GM21576 (cell line): Measurements from ENCODE around the gene NXT1.

ENCODE experiments used
- ATAC-seq: cut with Tn5 transposase; IDR thresholded peaks from one replicate; pipeline ENCODE4 v1.9.1; 2021; ENCODE audit warnings: mild to moderate bottlenecking, moderate library complexity; ENCODE audit not compliant: unreplicated experiment

The NXT1 gene

DNA sequence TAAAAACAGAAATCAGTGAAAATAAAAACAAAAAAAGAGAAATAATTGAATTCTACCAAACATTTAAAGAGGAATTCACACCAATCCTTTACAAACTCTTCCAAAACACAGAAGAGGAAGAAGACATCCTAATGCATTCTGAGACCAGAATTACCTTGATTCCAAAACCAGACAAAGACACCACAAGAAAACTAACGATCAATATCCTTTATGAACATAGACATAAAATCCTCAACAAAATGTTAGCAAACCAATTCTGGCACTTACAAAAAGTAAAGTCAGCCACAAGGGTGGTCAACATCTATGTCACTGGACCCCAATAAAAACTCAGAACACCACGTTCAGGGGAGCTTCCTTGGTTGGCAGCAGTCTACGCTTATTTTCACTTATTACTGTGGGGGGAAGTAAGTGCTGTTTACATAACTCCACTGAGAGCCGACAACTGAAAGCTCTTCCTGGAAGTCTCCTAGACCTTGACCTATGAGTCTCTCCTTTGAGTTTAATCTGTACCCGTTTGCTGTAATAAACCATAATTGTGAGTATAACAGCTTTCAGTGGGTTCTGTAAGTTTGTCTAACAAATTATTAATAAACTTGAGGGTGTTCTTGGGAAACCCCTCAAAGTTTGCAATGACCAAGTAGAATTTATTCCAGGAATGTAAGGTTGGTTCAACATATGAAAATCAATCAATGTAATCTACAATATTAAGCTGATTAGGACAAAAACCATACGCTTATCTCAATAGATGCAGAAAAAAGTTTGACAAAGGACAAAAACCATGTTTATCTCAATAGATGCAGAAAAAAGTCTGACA, 35.9 kb downstream of the NXT1 start:
- ATAC-seq, result no peak

GRCh38 chr20:23387118-23387443, 36.5 kb downstream of the NXT1 start:
- ATAC-seq, result no peak

DNA sequence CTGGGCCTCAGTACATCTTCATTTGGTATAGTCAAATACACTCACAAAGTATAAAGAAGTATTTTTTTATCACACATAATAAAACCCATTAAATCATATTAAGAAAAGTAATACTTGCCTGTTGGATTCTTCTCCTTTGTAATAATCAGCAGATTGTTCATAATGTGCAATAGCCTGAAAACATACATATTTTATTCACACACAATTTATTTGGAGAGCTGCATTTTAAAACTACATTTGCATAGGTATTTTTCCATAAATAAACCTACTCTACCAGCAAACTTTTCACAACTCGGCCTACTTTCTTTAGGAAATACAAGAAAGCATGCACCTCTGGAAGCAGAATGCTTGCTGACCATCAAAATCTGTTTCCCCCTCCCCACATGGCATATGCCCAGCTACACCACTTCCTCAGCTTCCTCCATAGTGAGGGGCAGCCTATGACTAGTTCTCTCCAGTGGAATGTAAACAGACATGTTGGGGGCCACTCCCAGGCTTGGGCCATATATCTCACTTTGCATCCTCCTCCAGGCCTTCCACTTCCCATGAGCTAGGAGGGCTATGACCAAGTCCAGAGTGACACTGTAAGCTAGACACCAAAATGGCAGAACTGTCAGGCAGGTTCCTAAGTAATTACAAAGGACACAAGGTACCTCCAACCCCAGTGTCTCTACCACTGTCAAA, 39.6 kb downstream of the NXT1 start:
- ATAC-seq, result no peak

DNA sequence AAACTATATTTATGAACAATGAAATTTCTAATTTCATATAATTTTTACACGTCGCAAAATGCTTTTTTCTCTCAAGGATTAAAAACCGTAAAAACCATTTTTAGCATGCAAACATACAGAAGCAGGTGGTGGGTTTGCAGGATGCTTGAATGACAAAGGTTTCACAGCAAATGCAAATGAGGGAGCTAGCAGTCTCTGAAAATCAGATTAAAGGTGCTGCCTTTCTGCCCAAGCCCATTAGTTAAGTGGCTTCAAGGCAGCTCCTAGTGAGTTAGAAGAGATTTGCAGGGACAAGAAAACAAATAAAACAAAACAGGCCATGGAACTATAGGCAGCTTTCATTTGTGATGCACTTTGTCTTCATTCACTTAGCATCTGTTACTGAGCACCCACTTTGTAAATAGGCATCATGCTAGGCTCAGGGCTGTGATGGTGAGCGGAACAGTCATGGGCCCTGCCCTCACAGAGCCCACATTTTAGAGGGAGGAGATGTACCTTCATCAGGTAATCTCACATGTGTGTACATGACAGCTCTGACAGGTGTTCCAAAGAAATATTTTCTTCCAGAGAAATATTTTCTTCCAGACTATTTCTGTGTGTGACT, 41.2 kb downstream of the NXT1 start:
- ATAC-seq, result no peak

DNA sequence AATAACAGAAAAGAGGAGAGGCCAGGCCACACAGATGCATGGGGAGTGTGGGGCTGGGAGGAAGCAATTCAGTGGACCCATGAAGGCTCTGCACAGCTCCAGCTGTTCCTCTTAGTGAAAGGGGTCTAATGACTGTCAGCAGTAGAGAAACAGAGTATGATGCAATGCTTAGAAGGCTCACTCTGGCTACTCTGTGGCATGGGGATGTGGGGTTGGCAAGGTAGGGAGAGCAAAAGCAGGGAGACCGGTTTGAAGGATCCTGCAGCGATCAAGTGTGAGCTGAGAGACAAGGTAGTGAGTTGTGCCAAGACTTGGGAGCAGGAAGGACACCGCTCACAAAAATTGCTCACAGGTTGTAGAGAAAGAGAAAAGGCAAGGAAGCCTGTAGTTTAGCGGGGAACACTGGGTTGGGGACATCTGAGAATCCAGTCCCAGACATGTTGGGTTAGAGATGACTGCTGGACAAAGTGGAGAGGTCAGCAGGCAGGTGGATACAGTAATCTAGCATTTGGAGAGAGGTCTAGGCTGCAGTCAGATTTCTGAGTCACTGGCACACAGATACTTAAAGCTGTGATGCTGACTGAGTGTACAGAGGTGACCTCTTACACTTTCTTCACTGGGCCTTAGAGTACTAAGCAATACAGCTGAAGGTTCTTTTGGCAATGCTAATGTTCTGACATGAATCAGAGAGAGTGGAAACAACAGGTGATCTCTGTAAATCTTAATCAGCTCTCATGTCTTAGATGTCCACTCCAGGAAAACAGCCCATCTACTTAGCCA, 43.6 kb downstream of the NXT1 start:
- ATAC-seq, result no peak

DNA sequence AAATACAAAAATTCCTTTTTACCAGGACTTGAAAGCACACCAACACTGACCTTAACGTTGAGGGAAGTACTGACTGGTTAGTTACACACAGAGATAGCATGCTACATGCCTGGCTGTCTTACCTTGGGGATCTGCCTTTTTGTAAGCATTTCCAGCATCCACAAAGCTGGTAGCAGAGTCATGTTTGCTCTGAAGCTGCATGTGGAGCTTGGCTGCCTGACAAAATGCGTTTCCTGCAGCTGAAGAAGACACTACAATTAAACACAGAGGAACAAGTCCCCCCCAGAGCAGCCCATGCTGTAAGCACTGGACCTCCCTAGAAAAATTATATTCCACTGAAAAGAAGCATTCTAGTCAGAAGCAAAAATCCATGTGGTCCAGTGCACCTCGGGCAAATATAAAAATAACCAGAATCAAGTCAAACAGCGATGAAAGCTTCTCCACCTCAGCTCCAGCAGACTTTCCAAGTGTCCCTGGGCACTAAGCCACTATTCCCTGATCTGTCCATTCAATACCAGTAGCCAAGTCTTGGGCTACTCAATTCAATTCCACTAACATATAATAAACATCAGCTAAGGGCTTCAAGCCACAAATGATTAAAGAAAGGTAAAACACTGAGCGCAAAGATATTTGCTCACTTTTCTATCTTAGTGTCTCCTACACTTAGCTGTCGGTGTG, 46.5 kb downstream of the NXT1 start:
- no peak for ATAC-seq

- no peak for ATAC-seq
Measured at GRCh38 chr20:23397961-23398360, 47.4 kb downstream of the NXT1 start.

GRCh38 chr20:23399568-23400241, 49.1 kb downstream of the NXT1 start:
- ATAC-seq, result no peak

GRCh38 chr20:23401051-23401450, 50.5 kb downstream of the NXT1 start:
- ATAC-seq, result no peak

DNA sequence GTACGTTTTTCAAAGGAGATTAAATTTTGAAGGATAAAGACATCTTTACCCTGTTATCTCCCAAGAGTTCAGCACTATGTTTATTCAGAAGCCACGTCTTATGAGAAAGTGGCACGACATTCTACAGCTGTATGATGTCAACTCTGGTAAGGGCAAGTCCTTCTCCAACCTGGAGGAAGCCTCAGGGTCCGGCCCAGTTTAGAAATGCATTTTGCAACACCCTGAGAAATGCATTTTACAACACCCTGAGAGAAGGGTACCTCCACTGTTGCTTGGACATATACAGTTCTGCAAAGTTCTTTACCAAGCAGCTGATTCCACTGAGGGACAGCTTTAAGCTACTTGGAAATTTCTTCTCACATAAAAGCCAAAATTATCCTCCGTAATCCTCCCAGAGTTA, 53.2 kb downstream of the NXT1 start:
- no peak for ATAC-seq

DNA sequence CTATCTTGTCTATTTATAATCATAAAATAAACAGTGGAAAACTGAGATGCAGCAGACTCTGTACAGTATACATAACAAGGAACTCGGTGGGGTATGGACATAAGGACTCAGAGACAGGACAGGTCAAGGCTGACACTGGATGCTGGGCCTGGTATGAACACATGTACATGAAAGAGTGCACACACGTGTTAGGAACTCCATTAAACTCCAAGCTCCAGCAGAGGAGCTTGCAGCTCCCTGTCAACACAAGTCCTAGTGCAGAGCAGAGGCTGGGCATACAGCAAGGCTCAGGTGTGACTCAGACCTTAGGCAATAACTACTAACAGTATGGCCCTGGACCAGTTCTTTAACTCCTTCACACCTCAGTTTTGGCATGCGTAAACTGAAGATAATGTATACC, 53.6 kb downstream of the NXT1 start:
- ATAC-seq, result no peak
